Hematopoietic multipotent progenitor cell treated with erythropoietin and hydrocortisone succinate and interleukin-3 and kit ligand, for 4 days (in vitro differentiated cells): ENCODE data around the gene GPC5.
A peak's percentile ranks its signal among the peaks of the same experiment; 100 is the strongest.
"Not testable (repeated sequence)": the region's sequence is repeated elsewhere in the genome, so short reads cannot be mapped to it uniquely, and the experiment has no call there.

Experiments
- DNase-seq: peaks from one replicate; pipeline ENCODE4 v3.0.0-alpha.2; 2015

The GPC5 gene

GRCh38 chr13:91369441-91369831 is 29.0 kb upstream of the GPC5 start:
- peak; percentile 33 for DNase-seq

- DNase-seq = no peak
Measured at GRCh38 chr13:91370501-91370900, 27.9 kb upstream of the GPC5 start.

GRCh38 chr13:91372911-91373310 is 25.5 kb upstream of the GPC5 start:
- no peak for DNase-seq

GRCh38 chr13:91375116-91375729 is 23.2 kb upstream of the GPC5 start:
- peak; percentile 82 for DNase-seq

GRCh38 chr13:91381371-91381770 is 17.1 kb upstream of the GPC5 start:
- DNase-seq = peak; percentile 74

- no peak for DNase-seq
Measured at GRCh38 chr13:91383836-91384235, 14.6 kb upstream of the GPC5 start.

GRCh38 chr13:91384896-91385295 is 13.5 kb upstream of the GPC5 start:
- no peak for DNase-seq

GRCh38 chr13:91389186-91389585 is 9.2 kb upstream of the GPC5 start:
- no peak for DNase-seq

- no peak for DNase-seq
Measured at GRCh38 chr13:91397595-91397994, 826 bp upstream of the GPC5 start.

GRCh38 chr13:91399189-91400062 is 1.0 kb downstream of the GPC5 start:
- no peak for DNase-seq

- DNase-seq = peak; percentile 41
Measured at GRCh38 chr13:91400063-91400399, 1.6 kb downstream of the GPC5 start.

- DNase-seq = no peak
Measured at GRCh38 chr13:91400671-91401070, 2.2 kb downstream of the GPC5 start.

- peak; percentile 67 for DNase-seq
Measured at GRCh38 chr13:91401920-91402319, 3.5 kb downstream of the GPC5 start.

- DNase-seq = no peak
Measured at GRCh38 chr13:91405240-91405639, 6.8 kb downstream of the GPC5 start.

GRCh38 chr13:91406619-91407018 is 8.2 kb downstream of the GPC5 start:
- DNase-seq = peak; percentile 81

- no peak for DNase-seq
Measured at GRCh38 chr13:91408971-91409370, 10.6 kb downstream of the GPC5 start.

GRCh38 chr13:91416579-91416978 is 18.2 kb downstream of the GPC5 start:
- not testable (repeated sequence) for DNase-seq

GRCh38 chr13:91417660-91418325 is 19.4 kb downstream of the GPC5 start:
- DNase-seq = no peak

- DNase-seq = no peak
Measured at GRCh38 chr13:91426913-91427312, 28.5 kb downstream of the GPC5 start.

- DNase-seq = not testable (repeated sequence)
Measured at GRCh38 chr13:91438674-91439073, 40.3 kb downstream of the GPC5 start.

GRCh38 chr13:91450913-91451312 is 52.5 kb downstream of the GPC5 start:
- no peak for DNase-seq

- DNase-seq = no peak
Measured at GRCh38 chr13:91454666-91455065, 56.2 kb downstream of the GPC5 start.

- no peak for DNase-seq
Measured at GRCh38 chr13:91456837-91457236, 58.4 kb downstream of the GPC5 start.

- DNase-seq = peak; percentile 3
Measured at GRCh38 chr13:91459485-91459884, 61.1 kb downstream of the GPC5 start.
